Body of pancreas (tissue), 4 donors: Measurements from ENCODE around the gene EPHB1.

Experiments
- CTCF ChIP-seq, 7 experiments: fragments of 450-650 bp in 4 of 7; fragments of 200-600 bp in 3 of 7; sonication (generic) in 3 of 7; IDR thresholded peaks; one replicate each; pipeline ENCODE4 v1.5.1; 2016 to 2019; ENCODE audit warnings: antibody characterized with exemption in 7 of 7
- POLR2A ChIP-seq, 3 donors: fragments of 450-650 bp; IDR thresholded peaks; one replicate each; pipeline ENCODE4 v1.6.1; 2016; ENCODE audit warnings: antibody characterized with exemption in 3 of 3, mild to moderate bottlenecking in 2 of 3

- TF ChIP-seq CTCF (IDR thresholded peaks at IDR 0.05) = no peak
- TF ChIP-seq POLR2A (IDR thresholded peaks at IDR 0.05) = no peak
Measured at GRCh38 chr3:134944429-134944828, 149.4 kb downstream of the EPHB1 start.
